Measurements from ENCODE around the gene OR52K1.

Gene OR52K1

GRCh38 chr11:4459500-4459899 is 22.9 kb upstream of the OR52K1 start:
- 0 out of 2 replicates have a peak, but pooled peaks cover 2% of the 10 kb centered on the region for H3K27me3 ChIP-seq (ENCODE audit: low read length)
- H3K79me2 ChIP-seq (ENCODE audit: insufficient read depth, low read length): no peaks in the 10 kb centered on the region
- H4K20me1 ChIP-seq (ENCODE audit: low read depth, low read length): no peaks in the 10 kb centered on the region
- H3K9me3 ChIP-seq (ENCODE audit: insufficient read depth, low read length): no peaks in the 10 kb centered on the region
- H3K36me3 ChIP-seq (ENCODE audit: low read length): no peaks in the 10 kb centered on the region
- H3K4me3 ChIP-seq (ENCODE audit: insufficient read depth, low read length, poor library complexity, severe bottlenecking): no peak overlapping the region
- no peak overlapping the region for H3K27ac ChIP-seq (ENCODE audit: low read depth, low read length)
- H3K9ac ChIP-seq (ENCODE audit: low read length): no peak overlapping the region
- no peak overlapping the region for H2AFZ ChIP-seq (ENCODE audit: low read depth, low read length, severe bottlenecking)
- TF ChIP-seq EZH2phosphoT487 (conservative IDR thresholded peaks at IDR 0.05; ENCODE audit: low read length) (no peak), CTCF (IDR thresholded peaks at IDR 0.05; ENCODE audit: insufficient read depth, low read length, poor library complexity, severe bottlenecking) (no peak)
- no peaks in the 10 kb centered on the region for H3F3A ChIP-seq (ENCODE audit: insufficient read depth)
- H3K9me2 ChIP-seq (replicated peaks; ENCODE audit: insufficient read depth, low read length): no peaks in the 10 kb centered on the region
- H3K4me2 ChIP-seq (ENCODE audit: low read depth, low read length, poor library complexity, severe bottlenecking): no peak overlapping the region

- H3K27ac ChIP-seq (ENCODE audit: low read depth, low read length): no peak overlapping the region
- no peak overlapping the region for H3K4me3 ChIP-seq (ENCODE audit: insufficient read depth, low read length, poor library complexity, severe bottlenecking)
- no peaks in the 10 kb centered on the region for H4K20me1 ChIP-seq (ENCODE audit: low read depth, low read length)
- 0 out of 2 replicates have a peak, but pooled peaks cover 2% of the 10 kb centered on the region for H3K27me3 ChIP-seq (ENCODE audit: low read length)
- no peaks in the 10 kb centered on the region for H3K79me2 ChIP-seq (ENCODE audit: insufficient read depth, low read length)
- H3K9ac ChIP-seq (ENCODE audit: low read length): no peak overlapping the region
- H2AFZ ChIP-seq (ENCODE audit: low read depth, low read length, severe bottlenecking): no peak overlapping the region
- no peak for TF ChIP-seq EZH2phosphoT487 (conservative IDR thresholded peaks at IDR 0.05; ENCODE audit: low read length)
- TF ChIP-seq CTCF (IDR thresholded peaks at IDR 0.05; ENCODE audit: insufficient read depth, low read length, poor library complexity, severe bottlenecking): no peak
- H3K36me3 ChIP-seq (ENCODE audit: low read length): no peaks in the 10 kb centered on the region
- H3K9me3 ChIP-seq (ENCODE audit: insufficient read depth, low read length): no peaks in the 10 kb centered on the region
- no peaks in the 10 kb centered on the region for H3F3A ChIP-seq (ENCODE audit: insufficient read depth)
- no peak overlapping the region for H3K4me2 ChIP-seq (ENCODE audit: low read depth, low read length, poor library complexity, severe bottlenecking)
- H3K9me2 ChIP-seq (replicated peaks; ENCODE audit: insufficient read depth, low read length): no peaks in the 10 kb centered on the region
Observed at GRCh38 chr11:4460151-4460550, 22.3 kb upstream of the OR52K1 start.

GRCh38 chr11:4464216-4465159 is 18.0 kb upstream of the OR52K1 start:
- Histone ChIP-seq H3K9ac (ENCODE audit: low read length) (no peak overlapping the region), H3K79me2 (ENCODE audit: insufficient read depth, low read length) (no peaks in the 10 kb centered on the region), H3K36me3 (ENCODE audit: low read length) (no peaks in the 10 kb centered on the region), H2AFZ (ENCODE audit: low read depth, low read length, severe bottlenecking) (no peak overlapping the region), H4K20me1 (ENCODE audit: low read depth, low read length) (no peaks in the 10 kb centered on the region), H3K4me2 (ENCODE audit: low read depth, low read length, poor library complexity, severe bottlenecking) (no peak overlapping the region), H3F3A (ENCODE audit: insufficient read depth) (no peaks in the 10 kb centered on the region), H3K4me3 (ENCODE audit: insufficient read depth, low read length, poor library complexity, severe bottlenecking) (no peak overlapping the region), H3K27me3 (ENCODE audit: low read length) (0 out of 2 replicates have a peak, but pooled peaks cover 2% of the 10 kb centered on the region), H3K9me3 (ENCODE audit: insufficient read depth, low read length) (no peaks in the 10 kb centered on the region), H3K9me2 (replicated peaks; ENCODE audit: insufficient read depth, low read length) (no peaks in the 10 kb centered on the region), H3K27ac (ENCODE audit: low read depth, low read length) (no peak overlapping the region)
- TF ChIP-seq EZH2phosphoT487 (conservative IDR thresholded peaks at IDR 0.05; ENCODE audit: low read length) (no peak), CTCF (IDR thresholded peaks at IDR 0.05; ENCODE audit: insufficient read depth, low read length, poor library complexity, severe bottlenecking) (no peak)
